Renal cortex interstitium (tissue), 15 donors: Measurements from ENCODE around the gene SPTAN1. TPM values are rescaled to one million over a fixed set of nuclear protein-coding genes. Genes with fewer than 3 reads are reported as not detected.
"Not testable (repeated sequence)": the region's sequence is repeated elsewhere in the genome, so short reads cannot be mapped to it uniquely, and the experiment has no call there.

ENCODE experiments used
- DNase-seq, 11 donors: peaks; one replicate each; pipeline ENCODE4 v3.0.0-alpha.2; 2013; ENCODE audit warnings: low read depth in 9 of 11, low spot score in 4 of 11; ENCODE audit errors: extremely low read depth in 1 of 11
- long read RNA-seq, 16 experiments: transcript quantifications; one replicate each; lab custom pipeline, GENCODE V29; 2026
- polyA plus RNA-seq, 3 donors: library from polyadenylated mRNA; unstranded; fragments of 120-200 nt; gene quantifications; one replicate each; pipeline ENCODE4 v1.2.1, GENCODE V29; 2013; ENCODE audit not compliant: insufficient read length in 3 of 3

SPTAN1 gene
- 100 to 1,000 TPM; 329 to 433 (median 374) TPM for polyA plus RNA-seq
- long read RNA-seq, donor 1, transcript SPTAN1-211 (6 exons, 1,713 nt) = major isoform, 11 of 40 reads
- long read RNA-seq, donor 1, partial matches to known transcripts = 21 of 40 reads
- long read RNA-seq, donor 1, other reads (novel, unspliced or antisense) = 0 of 40 reads
- long read RNA-seq, donor 2, full-length matches to known transcripts = 20 of 39 reads
- long read RNA-seq, donor 2, partial matches to known transcripts = 19 of 39 reads
- long read RNA-seq, donor 2, other reads (novel, unspliced or antisense) = 0 of 39 reads
- long read RNA-seq, donor 3, transcript SPTAN1-211 (6 exons, 1,713 nt) = major isoform, 6 of 141 reads
- long read RNA-seq, donor 3, partial matches to known transcripts = 75 of 141 reads
- long read RNA-seq, donor 3, other reads (novel, unspliced or antisense) = 51 of 141 reads
- long read RNA-seq, donor 4, full-length matches to known transcripts = 18 of 43 reads
- long read RNA-seq, donor 4, partial matches to known transcripts = 25 of 43 reads
- long read RNA-seq, donor 4, other reads (novel, unspliced or antisense) = 0 of 43 reads
- long read RNA-seq, donor 5 = 0 reads
- long read RNA-seq, donor 6, full-length matches to known transcripts = 33 of 114 reads
- long read RNA-seq, donor 6, partial matches to known transcripts = 81 of 114 reads
- long read RNA-seq, donor 6, other reads (novel, unspliced or antisense) = 0 of 114 reads
- long read RNA-seq, donor 7, partial matches to known transcripts = 18 of 31 reads
- long read RNA-seq, donor 7, other reads (novel, unspliced or antisense) = 0 of 31 reads
- long read RNA-seq, donor 8, full-length matches to known transcripts = 46 of 92 reads
- long read RNA-seq, donor 8, partial matches to known transcripts = 46 of 92 reads
- long read RNA-seq, donor 8, other reads (novel, unspliced or antisense) = 0 of 92 reads
- long read RNA-seq, donor 9, transcript SPTAN1-221 (5 exons, 1,503 nt) = major isoform, 6 of 52 reads
- long read RNA-seq, donor 9, partial matches to known transcripts = 42 of 52 reads
- long read RNA-seq, donor 9, other reads (novel, unspliced or antisense) = 0 of 52 reads
- long read RNA-seq, donor 10, transcript SPTAN1-221 (5 exons, 1,503 nt) = major isoform, 8 of 41 reads
- long read RNA-seq, donor 10, partial matches to known transcripts = 27 of 41 reads
- long read RNA-seq, donor 10, other reads (novel, unspliced or antisense) = 0 of 41 reads
- long read RNA-seq, donor 11, full-length matches to known transcripts = 7 of 31 reads
- long read RNA-seq, donor 11, partial matches to known transcripts = 24 of 31 reads
- long read RNA-seq, donor 11, other reads (novel, unspliced or antisense) = 0 of 31 reads
- long read RNA-seq, donor 12, full-length matches to known transcripts = 18 of 24 reads
- long read RNA-seq, donor 12, partial matches to known transcripts = 6 of 24 reads
- long read RNA-seq, donor 12, other reads (novel, unspliced or antisense) = 0 of 24 reads
- long read RNA-seq, donor 13 = 0 reads
- long read RNA-seq, donor 14, partial matches to known transcripts = 5 of 16 reads
- long read RNA-seq, donor 14, other reads (novel, unspliced or antisense) = 0 of 16 reads
- long read RNA-seq, donor 15, partial matches to known transcripts = 22 of 27 reads
- long read RNA-seq, donor 15, other reads (novel, unspliced or antisense) = 0 of 27 reads
- long read RNA-seq, donor 16, full-length matches to known transcripts = 37 of 421 reads
- long read RNA-seq, donor 16, partial matches to known transcripts = 277 of 421 reads
- long read RNA-seq, donor 16, other reads (novel, unspliced or antisense) = 107 of 421 reads

DNA sequence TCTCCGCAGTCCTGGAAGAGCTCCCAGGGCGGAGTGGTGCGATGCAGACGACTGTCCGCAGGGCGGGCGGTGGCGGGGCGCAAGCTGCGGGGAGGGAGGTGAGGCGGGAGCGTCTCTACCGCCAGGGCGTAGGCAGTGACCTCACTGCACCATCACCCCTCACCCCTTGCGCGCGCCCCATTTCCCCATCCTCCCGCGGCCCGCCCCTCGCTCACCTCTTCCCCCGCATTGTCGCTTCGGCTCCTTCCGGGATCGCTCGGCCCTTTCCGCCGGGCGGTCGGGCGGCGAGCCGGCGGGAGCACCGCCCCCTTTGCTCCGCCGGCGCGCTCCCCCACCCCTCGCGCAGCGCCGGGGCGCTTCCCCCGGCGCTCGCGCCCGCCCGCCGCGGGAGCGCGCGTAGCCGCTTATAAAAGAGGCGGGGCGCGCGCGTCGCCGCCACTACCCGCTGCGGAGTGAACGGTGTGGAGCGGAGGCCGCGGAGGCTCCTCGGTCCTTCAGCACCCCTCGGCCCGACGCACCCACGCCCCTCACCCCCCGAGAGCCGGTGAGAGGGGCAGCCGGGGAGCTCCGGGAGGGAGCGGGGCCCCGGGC, at the start of gene SPTAN1:
TSS of gene SPTAN1 (plus strand) at position 435 of the 591 bp plus-strand sequence. CDS start 14,154 bp downstream, outside the sequence.
- DNase-seq = peak in 10 of 11 donors; percentile 70 to 89 (median 84)

- DNase-seq = not testable (repeated sequence)
Observed at GRCh38 chr9:128503415-128503825, 49.0 kb upstream of the SPTAN1 start.

DNA sequence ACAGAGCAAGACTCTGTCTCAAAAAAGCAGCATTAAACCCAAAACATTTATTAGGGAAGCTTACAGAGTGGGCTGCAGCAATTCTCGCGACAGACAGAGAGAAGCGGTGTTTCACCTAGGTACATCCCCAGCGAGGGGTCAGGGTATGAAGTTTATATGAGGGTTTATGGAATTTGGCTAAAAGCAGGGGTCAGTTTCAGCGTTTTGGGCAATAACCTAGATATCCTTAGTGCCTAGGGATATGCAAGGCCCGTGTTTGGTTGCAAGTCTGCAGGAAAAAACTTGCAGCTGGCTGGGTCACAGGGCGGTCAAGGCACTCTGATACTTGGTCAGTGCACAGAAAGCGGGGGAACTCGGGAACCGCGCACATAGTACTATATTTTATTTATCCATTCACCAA, 48.5 kb upstream of the SPTAN1 start:
- DNase-seq = no peak

DNA sequence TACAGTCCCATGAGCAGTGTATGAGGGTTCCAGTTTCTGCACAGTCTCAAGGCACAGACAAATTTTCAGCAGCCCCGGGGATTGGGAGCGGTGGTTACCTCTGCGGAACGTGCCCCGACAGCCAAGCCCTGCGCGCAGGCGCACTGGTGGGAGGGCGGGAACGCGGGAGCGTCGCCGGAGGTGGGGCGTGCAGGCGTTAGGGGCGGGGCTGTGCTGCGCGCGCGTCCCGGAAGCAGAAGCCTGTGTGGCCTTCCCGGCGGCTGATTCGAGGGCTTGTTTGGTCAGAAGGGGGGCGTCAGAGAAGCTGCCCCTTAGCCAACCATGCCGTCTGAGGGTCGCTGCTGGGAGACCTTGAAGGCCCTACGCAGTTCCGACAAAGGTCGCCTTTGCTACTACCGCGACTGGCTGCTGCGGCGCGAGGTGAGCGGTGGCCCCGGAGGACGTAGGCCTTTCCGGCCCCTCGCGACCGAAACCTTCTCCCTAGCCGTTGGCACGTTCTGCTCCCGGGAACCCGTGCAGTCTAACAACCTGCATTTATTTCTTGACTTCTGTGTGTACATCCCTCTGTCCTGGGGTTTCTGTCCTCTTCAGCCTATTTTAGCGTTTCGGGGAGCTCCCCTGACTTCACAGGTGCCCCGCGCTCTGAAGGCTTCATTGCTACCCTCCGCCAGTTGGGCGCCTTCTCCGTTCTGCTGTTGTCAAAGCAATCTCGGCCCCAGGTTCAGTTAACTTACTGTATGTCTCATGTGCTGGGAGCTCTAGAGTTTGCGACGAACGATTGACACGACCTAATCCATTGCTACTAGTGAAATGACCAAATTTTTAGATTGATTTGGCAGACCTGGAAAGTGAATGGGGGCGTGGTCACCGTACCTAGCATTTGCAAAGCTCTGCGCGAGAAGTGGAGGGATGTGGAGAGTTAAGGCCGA, 47.6 kb upstream of the SPTAN1 start, which contains the start of gene GLE1:
TSS of gene GLE1 (plus strand) at position 235 of the 929 bp plus-strand sequence. CDS start at position 322, 87 bp downstream.
- peak; percentile 81 to 93 (median 90) for DNase-seq

DNA sequence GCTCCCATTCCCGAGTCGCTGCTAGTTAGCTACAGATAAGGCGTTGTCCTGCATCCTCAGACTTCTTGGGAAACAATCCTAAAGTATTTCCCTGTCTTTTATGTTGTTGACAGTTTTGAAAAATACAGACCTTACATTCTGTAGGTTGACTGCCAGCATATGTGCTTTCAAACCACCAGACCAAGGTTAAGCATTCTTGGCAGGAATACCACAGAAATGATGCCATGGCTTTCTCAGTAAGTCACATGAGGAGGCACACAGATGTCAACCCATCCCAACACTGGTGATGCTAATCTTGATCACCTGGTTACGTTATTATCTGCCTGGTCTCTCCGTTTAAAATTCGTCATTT, 47.0 kb upstream of the SPTAN1 start:
- no peak for DNase-seq

GRCh38 chr9:128505906-128506305, 46.5 kb upstream of the SPTAN1 start:
- not testable (repeated sequence) for DNase-seq

DNA sequence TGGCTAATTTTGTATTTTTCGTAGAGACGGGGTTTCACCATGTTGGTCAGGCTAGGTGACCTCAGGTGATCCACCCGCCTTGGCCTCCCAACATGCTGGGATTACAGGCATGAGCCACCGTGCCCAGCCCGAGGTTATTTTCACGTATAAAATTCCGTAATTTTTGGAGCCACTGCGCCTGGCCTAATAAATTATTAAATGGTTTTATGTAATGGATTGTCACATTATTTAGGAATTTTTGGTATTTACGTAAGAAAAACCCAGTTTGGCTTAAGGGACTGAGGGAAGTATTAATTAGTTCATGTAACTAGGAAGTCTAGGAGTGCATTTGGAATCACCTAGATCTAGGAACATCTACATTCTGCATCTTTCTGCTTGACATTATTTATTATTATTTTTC, 39.6 kb upstream of the SPTAN1 start:
- no peak for DNase-seq

- DNase-seq = peak in 2 of 11 donors; percentile 20 to 49
Observed at GRCh38 chr9:128521956-128522355, 30.4 kb upstream of the SPTAN1 start.

DNA sequence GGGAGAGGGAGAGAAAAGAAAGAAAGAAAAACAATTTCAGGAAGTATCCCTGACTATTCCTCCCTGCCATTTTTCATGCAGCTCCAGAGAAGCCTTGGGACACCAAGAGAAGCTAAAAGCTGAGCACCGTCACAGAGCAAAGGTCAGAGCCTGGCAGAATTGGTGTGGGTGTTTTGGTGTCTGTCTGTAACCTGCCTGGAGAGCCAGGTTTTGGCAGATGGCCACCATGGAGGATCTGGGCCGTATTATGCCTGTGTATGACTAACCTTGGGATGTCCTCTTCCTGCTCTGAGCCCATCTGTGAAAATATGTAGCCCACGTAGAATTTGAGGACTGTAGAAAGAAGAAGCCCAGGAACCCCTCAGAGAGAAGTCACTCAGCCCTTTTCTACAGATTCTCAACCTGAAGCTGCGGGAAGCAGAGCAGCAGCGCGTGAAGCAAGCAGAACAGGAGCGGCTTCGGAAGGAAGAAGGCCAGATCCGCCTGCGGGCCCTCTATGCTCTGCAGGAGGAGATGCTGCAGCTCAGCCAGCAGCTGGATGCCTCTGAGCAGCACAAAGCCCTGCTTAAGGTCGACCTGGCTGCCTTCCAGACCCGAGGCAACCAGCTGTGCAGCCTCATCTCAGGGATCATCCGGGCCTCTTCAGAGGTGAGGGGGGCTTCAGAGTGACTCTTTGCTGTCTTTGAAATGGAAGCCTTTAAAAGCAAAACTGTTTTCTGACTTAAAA, 29.0 kb upstream of the SPTAN1 start:
- DNase-seq = peak in 3 of 11 donors; percentile 42 to 53 (median 49)

GRCh38 chr9:128526720-128527119, 25.7 kb upstream of the SPTAN1 start:
- no peak for DNase-seq

DNA sequence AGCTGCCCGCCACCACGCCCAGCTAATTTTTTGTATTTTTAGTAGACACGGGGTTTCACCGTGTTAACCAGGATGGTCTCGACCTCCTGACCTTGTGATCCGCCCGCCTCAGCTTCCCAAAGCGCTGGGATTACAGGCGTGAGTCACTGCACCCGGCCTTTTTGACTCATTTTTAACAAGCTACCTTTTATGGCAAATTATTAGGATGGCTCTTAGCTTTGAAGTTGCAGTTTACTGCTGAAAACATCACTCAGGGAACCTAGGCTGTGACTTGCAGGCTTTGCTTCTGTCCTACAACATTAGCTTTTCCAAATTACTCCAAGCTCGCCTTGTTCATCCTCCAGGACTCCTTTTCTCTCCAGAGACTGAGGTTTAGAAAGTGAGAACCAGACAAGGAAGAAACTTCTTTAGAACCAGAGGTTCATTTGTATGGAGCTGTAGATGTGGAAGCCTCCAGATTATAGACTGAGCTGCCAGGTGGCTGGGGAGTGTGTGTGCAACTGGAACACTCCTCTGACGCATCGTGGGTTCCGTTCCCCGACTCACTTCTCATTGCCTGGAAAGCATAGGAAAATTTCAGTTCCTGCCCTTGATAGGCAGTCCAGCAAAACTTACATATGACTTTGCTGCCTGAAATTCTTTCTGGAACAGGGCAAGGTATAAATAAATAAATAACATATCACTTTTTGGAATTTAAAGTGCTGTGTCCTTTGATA, 23.8 kb upstream of the SPTAN1 start:
- no peak for DNase-seq

GRCh38 chr9:128529191-128529590, 23.2 kb upstream of the SPTAN1 start:
- no peak for DNase-seq

- DNase-seq = no peak
Observed at GRCh38 chr9:128532581-128532980, 19.8 kb upstream of the SPTAN1 start.

DNA sequence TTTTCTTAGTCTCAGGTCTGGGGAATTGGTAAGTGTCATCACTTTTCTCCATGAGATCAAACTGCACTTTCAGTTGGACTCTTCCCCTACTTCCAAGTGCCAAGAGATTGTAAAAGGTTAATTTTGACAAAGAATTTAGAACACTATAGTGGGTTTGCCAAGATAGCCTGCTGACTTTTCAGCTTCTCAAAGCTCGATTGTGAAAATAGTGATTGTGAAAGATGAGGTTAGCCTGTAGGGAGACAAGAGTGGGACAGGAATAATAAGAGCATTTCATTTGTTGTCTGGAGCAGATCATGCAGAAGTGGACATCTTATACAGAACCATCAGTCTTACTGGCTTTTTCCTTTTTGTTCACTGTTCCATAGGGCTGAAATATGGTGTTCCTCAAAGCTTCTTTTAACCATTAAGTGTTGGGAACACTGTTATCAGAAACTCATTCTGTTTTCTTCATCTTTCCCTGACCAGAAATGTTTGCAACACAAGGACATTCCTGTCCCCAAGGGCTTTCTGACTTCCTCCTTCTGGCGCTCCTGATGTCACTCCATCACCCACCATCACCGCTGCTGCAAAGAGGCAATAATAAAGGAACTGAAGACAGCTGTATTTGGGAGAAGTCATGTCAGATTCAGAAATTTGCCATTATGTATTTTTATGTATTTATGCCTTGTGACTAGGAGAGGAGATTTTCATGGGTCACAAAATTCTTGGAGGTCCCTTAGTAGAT, 11.6 kb upstream of the SPTAN1 start:
- DNase-seq = no peak

DNA sequence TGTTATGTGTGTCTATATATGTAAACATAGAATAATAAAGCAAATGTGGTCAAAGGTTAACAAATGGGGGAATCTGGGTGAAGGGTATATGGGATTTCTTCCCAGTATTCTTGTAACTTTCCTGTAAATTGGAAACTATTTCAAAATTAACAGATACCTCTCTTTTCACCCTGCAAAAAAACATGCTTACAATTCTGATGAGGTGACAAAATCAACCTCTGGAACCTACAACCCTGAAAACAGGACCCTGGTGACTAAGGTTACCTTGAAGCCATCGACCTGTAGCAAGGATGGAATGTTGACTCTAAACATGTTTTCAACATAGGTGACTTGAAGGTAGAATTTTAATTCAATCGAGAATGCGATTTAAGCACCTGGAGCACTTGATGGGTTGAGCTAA, 5.9 kb upstream of the SPTAN1 start:
- no peak for DNase-seq
